Measurements from ENCODE around the gene NFATC1.

Gene NFATC1

DNA sequence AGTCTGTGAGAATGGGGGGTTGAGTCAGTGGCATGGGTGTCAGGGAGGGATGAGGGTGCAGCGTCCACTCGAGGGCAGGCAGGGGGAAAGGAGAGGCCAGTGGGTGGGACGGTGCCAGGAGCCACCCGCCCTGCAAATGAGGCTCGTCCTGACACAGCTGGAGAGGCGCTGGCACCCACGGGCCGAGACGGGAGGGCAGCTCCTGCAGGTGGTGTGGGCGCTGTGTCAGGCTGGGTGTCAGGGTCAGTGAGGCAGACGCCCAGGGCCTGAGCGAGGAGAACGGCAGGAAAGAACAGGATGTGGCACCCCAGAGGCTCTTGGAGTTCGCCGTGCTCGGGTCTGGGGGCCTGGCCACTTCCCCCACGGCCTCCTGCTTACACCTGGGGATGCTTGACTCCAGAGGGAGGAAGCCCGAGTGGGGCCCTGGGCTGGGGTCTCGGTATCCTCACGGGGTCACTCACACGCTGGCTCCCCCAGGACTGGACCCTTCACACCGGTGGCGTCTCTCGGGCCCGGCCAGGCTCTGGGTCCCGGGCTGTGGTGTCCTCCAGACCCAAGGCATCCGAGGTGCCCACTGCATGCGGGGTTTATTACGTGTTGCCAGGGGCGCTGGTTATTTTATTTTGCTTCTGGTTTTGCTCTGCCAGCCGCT lies 153.4 kb downstream of the NFATC1 start:
- no peaks in the 10 kb centered on the region for H4K20me1 ChIP-seq (ENCODE audit: insufficient read depth, low read length)
- no peaks in the 10 kb centered on the region; the same call in 1 of the 2 replicates for H3K27me3 ChIP-seq (ENCODE audit: insufficient read depth, low read length)
- no peak for TF ChIP-seq EZH2 (IDR thresholded peaks at IDR 0.05; ENCODE audit: borderline replicate concordance, low read length)
- TF ChIP-seq, protein P1, sequence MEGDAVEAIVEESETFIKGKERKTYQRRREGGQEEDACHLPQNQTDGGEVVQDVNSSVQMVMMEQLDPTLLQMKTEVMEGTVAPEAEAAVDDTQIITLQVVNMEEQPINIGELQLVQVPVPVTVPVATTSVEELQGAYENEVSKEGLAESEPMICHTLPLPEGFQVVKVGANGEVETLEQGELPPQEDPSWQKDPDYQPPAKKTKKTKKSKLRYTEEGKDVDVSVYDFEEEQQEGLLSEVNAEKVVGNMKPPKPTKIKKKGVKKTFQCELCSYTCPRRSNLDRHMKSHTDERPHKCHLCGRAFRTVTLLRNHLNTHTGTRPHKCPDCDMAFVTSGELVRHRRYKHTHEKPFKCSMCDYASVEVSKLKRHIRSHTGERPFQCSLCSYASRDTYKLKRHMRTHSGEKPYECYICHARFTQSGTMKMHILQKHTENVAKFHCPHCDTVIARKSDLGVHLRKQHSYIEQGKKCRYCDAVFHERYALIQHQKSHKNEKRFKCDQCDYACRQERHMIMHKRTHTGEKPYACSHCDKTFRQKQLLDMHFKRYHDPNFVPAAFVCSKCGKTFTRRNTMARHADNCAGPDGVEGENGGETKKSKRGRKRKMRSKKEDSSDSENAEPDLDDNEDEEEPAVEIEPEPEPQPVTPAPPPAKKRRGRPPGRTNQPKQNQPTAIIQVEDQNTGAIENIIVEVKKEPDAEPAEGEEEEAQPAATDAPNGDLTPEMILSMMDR (IDR thresholded peaks at IDR 0.05; ENCODE audit: low read length): no peak
- no peak overlapping the region for H3K27ac ChIP-seq (ENCODE audit: low read depth, low read length, poor library complexity, severe bottlenecking)
- no peak overlapping the region for H3K4me3 ChIP-seq (ENCODE audit: low read depth, low read length, poor library complexity, severe bottlenecking)
- H3K79me2 ChIP-seq (ENCODE audit: insufficient read depth, low read length): no peaks in the 10 kb centered on the region
- H3F3A ChIP-seq (ENCODE audit: insufficient read depth, low read length): no peaks in the 10 kb centered on the region
- no peak overlapping the region for H3K9ac ChIP-seq (ENCODE audit: low read length)
- H2AFZ ChIP-seq (ENCODE audit: low read length): no peak overlapping the region
- no peak overlapping the region for H3K4me2 ChIP-seq (ENCODE audit: low read length)
- no peaks in the 10 kb centered on the region for H3K9me2 ChIP-seq (ENCODE audit: low read depth, low read length)
- no peaks in the 10 kb centered on the region for H3K9me3 ChIP-seq (ENCODE audit: low read length)
- no peaks in the 10 kb centered on the region for H3K36me3 ChIP-seq (ENCODE audit: insufficient read depth, low read length)
- H3K4me1 ChIP-seq (ENCODE audit: insufficient read depth, low read length, severe bottlenecking): no peaks in the 10 kb centered on the region

DNA sequence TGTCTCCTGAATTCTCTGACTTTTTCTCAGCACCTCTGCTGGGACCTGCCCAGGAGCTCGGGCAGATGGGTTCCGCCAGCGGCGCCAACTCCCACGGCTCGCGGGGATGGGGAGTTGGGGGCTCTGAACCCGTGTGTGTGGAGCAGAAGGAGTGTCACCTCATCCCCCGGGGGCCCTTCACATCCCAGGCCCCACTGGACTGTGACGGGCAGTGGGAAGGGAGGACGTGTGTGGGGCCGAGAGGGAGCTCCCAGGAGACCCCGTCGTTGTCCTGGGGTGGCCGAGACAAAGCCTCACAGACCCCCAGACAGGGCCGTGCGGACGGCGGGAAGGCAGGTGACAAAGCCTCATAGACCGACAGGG lies 153.9 kb downstream of the NFATC1 start:
- Histone ChIP-seq H4K20me1 (ENCODE audit: insufficient read depth, low read length) (no peaks in the 10 kb centered on the region), H3K4me3 (ENCODE audit: low read depth, low read length, poor library complexity, severe bottlenecking) (no peak overlapping the region), H3K27me3 (ENCODE audit: insufficient read depth, low read length) (no peaks in the 10 kb centered on the region; the same call in 1 of the 2 replicates), H2AFZ (ENCODE audit: low read length) (no peak overlapping the region), H3K27ac (ENCODE audit: low read depth, low read length, poor library complexity, severe bottlenecking) (no peak overlapping the region), H3K79me2 (ENCODE audit: insufficient read depth, low read length) (no peaks in the 10 kb centered on the region), H3K4me1 (ENCODE audit: insufficient read depth, low read length, severe bottlenecking) (no peaks in the 10 kb centered on the region), H3K9me2 (ENCODE audit: low read depth, low read length) (no peaks in the 10 kb centered on the region), H3K36me3 (ENCODE audit: insufficient read depth, low read length) (no peaks in the 10 kb centered on the region), H3K9me3 (ENCODE audit: low read length) (no peaks in the 10 kb centered on the region), H3K4me2 (ENCODE audit: low read length) (no peak overlapping the region), H3K9ac (ENCODE audit: low read length) (no peak overlapping the region), H3F3A (ENCODE audit: insufficient read depth, low read length) (no peaks in the 10 kb centered on the region)
- TF ChIP-seq EZH2 (IDR thresholded peaks at IDR 0.05; ENCODE audit: borderline replicate concordance, low read length): no peak
- TF ChIP-seq, protein P1 (IDR thresholded peaks at IDR 0.05; ENCODE audit: low read length): no peak

DNA sequence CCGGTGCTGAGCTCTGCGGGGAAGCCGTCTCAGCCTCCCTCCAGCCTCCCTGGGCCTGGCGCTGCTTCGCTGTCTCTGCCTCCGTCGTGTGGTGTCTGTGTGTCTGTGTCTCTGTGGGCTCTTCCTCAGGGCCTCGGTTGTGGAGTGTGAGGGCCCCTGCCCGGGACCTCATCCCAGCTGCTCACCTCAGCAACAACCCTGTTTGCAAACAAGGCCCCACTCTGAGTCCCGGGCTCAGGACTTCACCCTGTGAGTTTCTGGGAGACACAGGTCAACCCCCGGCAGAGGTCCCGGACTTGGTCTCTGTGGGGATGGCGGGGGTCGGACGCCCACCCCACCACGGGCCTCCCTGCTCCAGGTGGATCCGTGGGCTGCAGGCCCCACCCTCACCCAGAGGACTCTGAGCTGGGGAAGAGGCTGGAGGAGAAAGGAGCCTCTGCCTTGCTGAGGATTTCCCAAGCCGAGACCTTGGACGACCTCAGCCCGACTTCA lies 156.5 kb downstream of the NFATC1 start:
- no peaks in the 10 kb centered on the region for H4K20me1 ChIP-seq (ENCODE audit: insufficient read depth, low read length)
- H3K4me2 ChIP-seq (ENCODE audit: low read length): no peak overlapping the region
- no peak for TF ChIP-seq EZH2 (IDR thresholded peaks at IDR 0.05; ENCODE audit: borderline replicate concordance, low read length)
- TF ChIP-seq, protein P1 (IDR thresholded peaks at IDR 0.05; ENCODE audit: low read length): no peak

More for the DNA sequence above, 156.5 kb downstream of the NFATC1 start:
- H3K36me3 ChIP-seq (ENCODE audit: insufficient read depth, low read length): no peaks in the 10 kb centered on the region
- H3K27me3 ChIP-seq (ENCODE audit: insufficient read depth, low read length): no peaks in the 10 kb centered on the region; the same call in 1 of the 2 replicates
- H3K4me1 ChIP-seq (ENCODE audit: insufficient read depth, low read length, severe bottlenecking): no peaks in the 10 kb centered on the region
- no peaks in the 10 kb centered on the region for H3K9me3 ChIP-seq (ENCODE audit: low read length)
- H3K9me2 ChIP-seq (ENCODE audit: low read depth, low read length): no peaks in the 10 kb centered on the region
- H2AFZ ChIP-seq (ENCODE audit: low read length): no peak overlapping the region
- no peak overlapping the region for H3K4me3 ChIP-seq (ENCODE audit: low read depth, low read length, poor library complexity, severe bottlenecking)
- H3F3A ChIP-seq (ENCODE audit: insufficient read depth, low read length): no peaks in the 10 kb centered on the region
- H3K79me2 ChIP-seq (ENCODE audit: insufficient read depth, low read length): no peaks in the 10 kb centered on the region
- no peak overlapping the region for H3K27ac ChIP-seq (ENCODE audit: low read depth, low read length, poor library complexity, severe bottlenecking)
- H3K9ac ChIP-seq (ENCODE audit: low read length): no peak overlapping the region
